GM21423 (cell line): ENCODE data around the gene COCH.
"Not testable (repeated sequence)": the region's sequence is repeated elsewhere in the genome, so short reads cannot be mapped to it uniquely, and the experiment has no call there.

Experiments
- ATAC-seq: cut with Tn5 transposase; IDR thresholded peaks from one replicate; pipeline ENCODE4 v1.9.1; 2021; ENCODE audit warnings: mild to moderate bottlenecking, moderate library complexity; ENCODE audit not compliant: unreplicated experiment

Gene COCH

GRCh38 chr14:30874999-30875787 lies 834 bp downstream of the COCH start:
- ATAC-seq = peak; percentile 18

GRCh38 chr14:30875788-30876053 lies 1.4 kb downstream of the COCH start:
- no peak for ATAC-seq

GRCh38 chr14:30876692-30877091 lies 2.3 kb downstream of the COCH start:
- ATAC-seq = no peak

GRCh38 chr14:30882431-30882830 lies 8.1 kb downstream of the COCH start:
- no peak for ATAC-seq

GRCh38 chr14:30883508-30884294 lies 9.3 kb downstream of the COCH start:
- ATAC-seq = no peak

GRCh38 chr14:30884901-30885300 lies 10.5 kb downstream of the COCH start:
- no peak for ATAC-seq

- no peak for ATAC-seq
Measured at GRCh38 chr14:30885840-30886740, 11.7 kb downstream of the COCH start.

- ATAC-seq = no peak
Measured at GRCh38 chr14:30888480-30889243, 14.3 kb downstream of the COCH start.

- no peak for ATAC-seq
Measured at GRCh38 chr14:30889244-30889594, 14.9 kb downstream of the COCH start.

- ATAC-seq = no peak
Measured at GRCh38 chr14:30893819-30894218, 19.5 kb downstream of the COCH start.

GRCh38 chr14:30894923-30895515 lies 20.7 kb downstream of the COCH start:
- ATAC-seq = no peak

- ATAC-seq = no peak
Measured at GRCh38 chr14:30896435-30896834, 22.1 kb downstream of the COCH start.

GRCh38 chr14:30897121-30897520 lies 22.8 kb downstream of the COCH start:
- not testable (repeated sequence) for ATAC-seq

- no peak for ATAC-seq
Measured at GRCh38 chr14:30903285-30904124, 29.1 kb downstream of the COCH start.

- no peak for ATAC-seq
Measured at GRCh38 chr14:30906752-30907658, 32.6 kb downstream of the COCH start.

GRCh38 chr14:30907659-30908057 lies 33.3 kb downstream of the COCH start:
- no peak for ATAC-seq

GRCh38 chr14:30908826-30909225 lies 34.5 kb downstream of the COCH start:
- ATAC-seq = no peak

GRCh38 chr14:30914812-30915211 lies 40.5 kb downstream of the COCH start:
- ATAC-seq = no peak
